B cell (primary cell): ENCODE data around the gene MGARP. TPM values are rescaled to one million over a fixed set of nuclear protein-coding genes. Genes with fewer than 3 reads are reported as not detected.

Experiments
- ATAC-seq: fragments of 200-7000 bp; cut with Tn5 transposase; one replicate; pipeline ENCODE4 v1.10.0; 2021; ENCODE audit warnings: low read depth, mild to moderate bottlenecking, moderate number of reproducible peaks, moderate library complexity
- CTCF ChIA-PET: fragments of 350-600 bp; sonication (Branson Sonifier 250); formaldehyde crosslinking; loops from one replicate; lab custom pipeline; 2021; ENCODE audit warnings: antibody characterized with exemption, inconsistent platforms; lab: Charles Lee
- POLR2A ChIA-PET: fragments of 350-600 bp; sonication (Branson Sonifier 250); formaldehyde crosslinking; loops from one replicate; lab custom pipeline; 2021; ENCODE audit warnings: antibody characterized with exemption; lab: Charles Lee
- DNase-seq: peaks from one replicate; pipeline ENCODE4 v3.0.0; 2013
- H2AFZ ChIP-seq: 2 replicates; pipeline ENCODE4 v1.6.1; 2012; ENCODE audit warnings: mild to moderate bottlenecking, low read depth, low read length; ENCODE audit not compliant: insufficient read depth, poor library complexity, severe bottlenecking
- H3K27ac ChIP-seq, 2 donors: 1 replicate in 1 of 2; 2 replicates in 1 of 2; pipeline ENCODE4 v1.5.1; 2012 to 2013; ENCODE audit warnings: low read length in 2 of 2, mild to moderate bottlenecking in 2 of 2, moderate library complexity in 1 of 2
- H3K27me3 ChIP-seq, 4 experiments: fragments of 200-600 bp in 1 of 4; sonication (generic) in 1 of 4; replicated peaks in 1 of 4; 1 replicate in 2 of 4; 2 replicates in 2 of 4; pipeline versions ENCODE4 v1.6.1 to v1.7.0; 2013 to 2016; ENCODE audit warnings: low read length in 3 of 4, mild to moderate bottlenecking in 2 of 4, mixed read lengths in 1 of 4, moderate library complexity in 1 of 4; ENCODE audit not compliant: insufficient read depth in 4 of 4, control insufficient read depth in 3 of 4; ENCODE audit errors: control extremely low read depth in 1 of 4
- H3K36me3 ChIP-seq, 2 experiments: replicated peaks in 1 of 2; 1 replicate in 1 of 2; 2 replicates in 1 of 2; pipeline versions ENCODE4 v1.6.1 to v1.7.1; 2013; ENCODE audit warnings: low read length in 1 of 2; ENCODE audit not compliant: insufficient read depth in 2 of 2, control insufficient read depth in 1 of 2; ENCODE audit errors: control extremely low read depth in 1 of 2, extremely low read depth in 1 of 2
- H3K4me1 ChIP-seq, 2 donors: fragments of 200-600 bp in 1 of 2; sonication (generic) in 1 of 2; 1 replicate in 1 of 2; 2 replicates in 1 of 2; pipeline versions ENCODE4 v1.5.1 to v1.6.1; 2013 to 2017; ENCODE audit warnings: low read length in 2 of 2; ENCODE audit not compliant: control insufficient read depth in 2 of 2, insufficient read depth in 2 of 2
- H3K4me2 ChIP-seq: replicated peaks from 2 replicates; pipeline ENCODE3; 2012; ENCODE audit warnings: mild to moderate bottlenecking, low read depth, low read length; ENCODE audit not compliant: poor library complexity, severe bottlenecking
- H3K4me3 ChIP-seq, 5 experiments: fragments of 200-600 bp in 1 of 5; sonication (generic) in 1 of 5; 1 replicate in 3 of 5; 2 replicates in 2 of 5; pipeline versions ENCODE4 v1.5.1 to v1.7.0; 2011 to 2016; ENCODE audit warnings: low read length in 4 of 5, mild to moderate bottlenecking in 4 of 5, low read depth in 2 of 5, control low read depth in 1 of 5, moderate library complexity in 1 of 5; ENCODE audit not compliant: insufficient read depth in 1 of 5; ENCODE audit errors: control extremely low read depth in 1 of 5, extremely low read depth in 1 of 5
- H3K79me2 ChIP-seq: fragments of 200-600 bp; sonication (generic); one replicate; pipeline ENCODE4 v1.6.0; 2016; ENCODE audit warnings: low read length; ENCODE audit not compliant: control insufficient read depth, insufficient read depth
- H3K9ac ChIP-seq: fragments of 200-600 bp; sonication (generic); 2 replicates; pipeline ENCODE4 v1.6.1; 2017; ENCODE audit warnings: mild to moderate bottlenecking, low read length, moderate library complexity
- H3K9me3 ChIP-seq, 3 donors: one replicate each; pipeline versions ENCODE4 v1.6.1 to v1.7.1; 2013; ENCODE audit warnings: low read length in 2 of 3; ENCODE audit not compliant: control insufficient read depth in 2 of 3, insufficient read depth in 1 of 3; ENCODE audit errors: control extremely low read depth in 1 of 3
- H4K20me1 ChIP-seq: 2 replicates; pipeline ENCODE4 v1.6.0; 2012; ENCODE audit warnings: mild to moderate bottlenecking, low read length; ENCODE audit not compliant: insufficient read depth, control insufficient read depth, poor library complexity, severe bottlenecking
- H3K27ac Mint-ChIP-seq: one replicate; pipeline ENCODE4 v1.8.0; 2021; ENCODE audit warnings: mixed read lengths
- H3K27me3 Mint-ChIP-seq: one replicate; pipeline ENCODE4 v1.8.0; 2021; ENCODE audit warnings: mixed read lengths
- H3K4me1 Mint-ChIP-seq: one replicate; pipeline ENCODE4 v1.8.0; 2021; ENCODE audit warnings: mixed read lengths
- H3K4me3 Mint-ChIP-seq: one replicate; pipeline ENCODE4 v1.8.0; 2021; ENCODE audit warnings: mixed read lengths
- H3K9me3 Mint-ChIP-seq: one replicate; pipeline ENCODE4 v1.8.0; 2022; ENCODE audit warnings: mixed read lengths; ENCODE audit not compliant: insufficient read depth
- CTCF ChIP-seq: fragments of 200-600 bp; IDR thresholded peaks from one replicate; pipeline ENCODE4 v1.8.0; 2022; ENCODE audit warnings: antibody characterized with exemption, mild to moderate bottlenecking
- EZH2 ChIP-seq: IDR thresholded peaks from 2 replicates; pipeline ENCODE4 v1.6.1; 2012; ENCODE audit warnings: borderline replicate concordance, low read depth, mild to moderate bottlenecking, moderate library complexity, low read length; ENCODE audit not compliant: insufficient read depth, poor library complexity, severe bottlenecking
- WGBS: methylation state at CpG from one replicate; pipeline ENCODE4 v1.1.5; 2013; ENCODE audit warnings: missing lambda C conversion rate; ENCODE audit not compliant: insufficient coverage; 5-methylcytosine and 5-hydroxymethylcytosine counted together
- intact Hi-C: fragments of 100-400 bp; cut with micrococcal nuclease; formaldehyde crosslinking; loops from one replicate; pipeline ENCODE4 v1.10.0; 2022
- polyA plus RNA-seq: library from polyadenylated mRNA; depleted of rRNA; stranded (reverse); fragments of >200 nt; gene quantifications from 2 replicates; pipeline ENCODE4 v1.2.3, GENCODE V29; 2012
- total RNA-seq, 2 donors: library from RNA; stranded (reverse); fragments of 120-200 nt in 1 of 2; gene quantifications; 1 replicate in 1 of 2; 2 replicates in 1 of 2; pipeline versions ENCODE4 v1.2.3 to v1.2.4, GENCODE V29; 2013 to 2022

The MGARP gene
- total and polyA plus RNA-seq, 2 donors (not counting 1 experiment from before 2014, with no cell fraction given): 0.28 TPM; not detected in 1

DNA sequence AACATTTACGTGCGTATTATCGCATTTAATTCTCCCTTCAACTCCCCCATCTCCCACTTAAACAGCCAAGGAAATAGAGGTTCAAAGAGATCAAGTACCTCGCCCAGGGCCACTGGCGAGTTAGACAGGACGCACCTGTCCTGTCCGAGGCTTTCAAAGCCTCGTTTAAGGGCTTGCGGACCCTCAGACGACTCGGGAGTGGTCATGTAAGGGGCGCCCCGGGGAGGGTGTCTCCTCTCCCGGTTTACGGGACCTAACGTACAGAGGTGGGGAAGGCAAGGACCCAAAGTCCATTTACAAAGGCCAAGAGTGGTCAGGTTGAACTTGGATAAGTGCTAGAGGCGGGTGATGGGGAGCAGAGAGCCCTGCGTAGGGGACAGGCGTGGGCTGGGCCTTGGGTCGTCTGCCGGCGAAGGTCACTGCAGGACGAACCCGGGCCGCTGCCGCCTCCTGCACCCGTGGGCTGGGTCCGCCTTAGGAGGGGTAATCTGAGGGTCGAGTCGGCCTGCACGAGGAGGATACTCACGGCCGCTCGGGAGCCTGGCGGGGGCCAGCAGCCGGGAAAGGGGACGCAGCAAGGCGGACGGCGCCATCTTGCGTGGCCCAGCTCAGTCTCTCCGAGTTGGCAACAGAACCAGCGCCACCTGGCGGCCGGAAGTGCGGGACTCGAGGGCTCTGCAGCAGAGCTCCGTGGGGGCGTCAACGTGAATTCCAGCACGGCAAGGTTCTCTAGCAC lies 15.3 kb upstream of the MGARP start:
- TF ChIP-seq CTCF: peak; percentile 93
- TF ChIP-seq EZH2: no peak
- Histone ChIP-seq H3K4me2 (peak overlapping the region; percentile 91), H3K27ac (peak overlapping the region; percentile 89 to 92), H3K9ac (peak overlapping the region; percentile 97), H4K20me1 (no peaks in the 10 kb centered on the region), H3K9me3 (no peaks in the 10 kb centered on the region), H3K79me2 (peaks cover 65% of the 10 kb centered on the region), H2AFZ (peak overlapping the region; percentile 96), H3K4me1 (peaks cover 16 to 23% of the 10 kb centered on the region in 2 donors), H3K4me3 (peak overlapping the region; percentile 78 to 96 (median 91)), H3K36me3 (peaks cover 2 to 16% of the 10 kb centered on the region in 2 experiments), H3K27me3 (no peaks in the 10 kb centered on the region)
- WGBS: under 1% methylated on average over 48 of the region's 51 CpGs
- POLR2A ChIA-PET: interaction anchor here (0.8 to 1.8 kb wide), 6 partner anchors 63 to 212 kb away, joined by 3 to 6 read pairs (median 4); partner anchors contain the start of gene ELF2
- Mint-ChIP-seq H3K9me3 (no peaks in the 10 kb centered on the region), H3K4me1 (peaks cover 26% of the 10 kb centered on the region), H3K4me3 (peak overlapping the region; percentile 97), H3K27ac (peak overlapping the region; percentile 96), H3K27me3 (no peaks in the 10 kb centered on the region)
- ATAC-seq (peak; percentile 98), DNase-seq (peak; percentile 96)
- intact Hi-C loops: loop anchor here (1.0 kb wide), 5 partner anchors 29 to 265 kb away; no protein-coding TSS in a partner anchor
- CTCF ChIA-PET: interaction anchor here (0.6 to 4.8 kb wide), 55 partner anchors 9 to 1132 kb away, joined by 3 to 81 read pairs (median 4); partner anchors contain the start of genes CLGN, ELF2 and MGARP
